Erythroblast (primary cell): ENCODE results near the gene CDC25B.

Experiments used
- GATA1 ChIP-seq: IDR thresholded peaks from 2 replicates; pipeline ENCODE4 v1.6.1; 2011; ENCODE audit warnings: low read depth, mild to moderate bottlenecking, control low read depth, low read length, moderate library complexity
- POLR2A ChIP-seq: IDR thresholded peaks from 2 replicates; pipeline ENCODE4 v1.6.1; 2011; ENCODE audit warnings: mild to moderate bottlenecking, low read length

DNA sequence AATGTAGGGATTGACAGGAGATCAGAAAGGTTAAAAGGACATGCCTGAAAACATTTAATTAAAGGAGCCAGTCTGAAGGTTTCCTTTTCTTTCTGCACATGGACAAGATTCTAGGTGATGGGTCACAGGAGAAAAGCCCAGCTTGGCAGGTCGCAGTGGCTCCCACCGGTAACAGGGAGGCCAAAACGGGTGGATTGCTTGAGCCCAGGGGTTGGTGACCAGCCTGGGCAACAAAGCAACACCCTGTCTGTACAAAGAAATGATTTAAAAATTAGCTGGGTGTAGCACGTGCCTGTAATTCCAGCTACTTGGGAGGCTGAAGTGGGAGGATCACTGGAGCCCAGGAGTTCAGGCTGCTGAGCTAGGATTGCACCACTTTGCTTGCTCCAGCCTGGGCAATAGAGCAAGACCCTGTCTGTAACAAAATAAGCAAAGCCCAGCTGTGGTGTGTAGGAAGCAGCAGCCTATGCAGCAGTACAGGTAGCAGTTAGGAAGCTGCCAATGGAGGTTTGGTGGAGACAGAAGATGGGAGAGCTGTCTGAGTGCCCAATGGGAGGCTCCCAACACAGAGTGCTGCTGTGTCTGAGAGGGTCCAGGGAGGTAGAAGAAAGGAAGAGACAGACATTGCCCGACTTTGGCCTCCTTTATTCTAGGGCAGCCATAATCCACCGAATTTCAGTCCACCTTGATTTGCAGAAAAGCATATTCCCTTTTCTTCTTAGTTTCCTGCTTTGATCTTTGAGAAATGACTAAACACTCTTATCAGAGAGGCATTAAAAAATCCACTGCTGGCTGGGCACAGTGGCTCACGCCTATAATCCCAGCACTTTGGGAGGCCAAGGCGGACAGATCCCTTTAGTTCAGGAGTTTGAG, 17.1 kb downstream of the CDC25B start:
- TF ChIP-seq POLR2A (no peak), GATA1 (no peak)
